Fibroblast of lung (primary cell): Measurements from ENCODE around the gene STK35.

Source experiments
- CTCF ChIP-seq, 2 donors: IDR thresholded peaks in 1 of 2; conservative IDR thresholded peaks in 1 of 2; 1 replicate in 1 of 2; 2 replicates in 1 of 2; pipeline ENCODE4 v1.5.1; 2011 to 2012; ENCODE audit warnings: low read length in 2 of 2, control low read depth in 1 of 2, inconsistent platforms in 1 of 2, low read depth in 1 of 2, mild to moderate bottlenecking in 1 of 2
- EZH2 ChIP-seq: IDR thresholded peaks from 2 replicates; pipeline ENCODE4 v1.5.1; 2012; ENCODE audit warnings: low read length, control low read depth, mild to moderate bottlenecking; ENCODE audit errors: missing control alignments

GRCh38 chr20:2162823-2163166 is 61.2 kb downstream of the STK35 start:
- TF ChIP-seq CTCF (conservative IDR thresholded peaks at IDR 0.05 in 1 of 2, IDR thresholded peaks at IDR 0.05 in 1 of 2; ENCODE audit: low read depth in 1 of 2, low read length in 2 of 2) = no peak
- no peak for TF ChIP-seq EZH2
